GM18858 (cell line): ENCODE results near the gene PCDHGB3.
"Not testable (repeated sequence)": the region's sequence is repeated elsewhere in the genome, so short reads cannot be mapped to it uniquely, and the experiment has no call there.

Source experiments
- ATAC-seq: cut with Tn5 transposase; IDR thresholded peaks from one replicate; pipeline ENCODE4 v1.9.1; 2021; ENCODE audit not compliant: unreplicated experiment

Gene PCDHGB3

DNA sequence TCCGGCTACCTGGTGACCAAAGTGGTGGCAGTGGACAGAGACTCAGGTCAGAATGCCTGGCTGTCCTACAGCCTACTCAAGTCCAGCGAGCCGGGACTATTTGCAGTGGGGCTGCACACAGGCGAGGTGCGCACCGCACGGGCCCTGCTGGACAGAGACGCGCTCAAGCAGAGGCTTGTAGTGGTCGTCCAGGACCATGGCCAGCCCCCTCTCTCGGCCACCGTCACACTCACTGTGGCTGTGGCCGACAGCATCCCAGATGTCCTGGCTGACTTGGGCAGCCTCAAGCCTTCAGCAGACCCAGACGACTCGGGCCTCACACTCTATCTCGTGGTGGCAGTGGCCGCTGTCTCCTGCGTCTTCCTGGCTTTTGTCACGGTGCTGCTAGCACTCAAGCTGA lies 13.1 kb upstream of the PCDHGB3 start:
- no peak for ATAC-seq

DNA sequence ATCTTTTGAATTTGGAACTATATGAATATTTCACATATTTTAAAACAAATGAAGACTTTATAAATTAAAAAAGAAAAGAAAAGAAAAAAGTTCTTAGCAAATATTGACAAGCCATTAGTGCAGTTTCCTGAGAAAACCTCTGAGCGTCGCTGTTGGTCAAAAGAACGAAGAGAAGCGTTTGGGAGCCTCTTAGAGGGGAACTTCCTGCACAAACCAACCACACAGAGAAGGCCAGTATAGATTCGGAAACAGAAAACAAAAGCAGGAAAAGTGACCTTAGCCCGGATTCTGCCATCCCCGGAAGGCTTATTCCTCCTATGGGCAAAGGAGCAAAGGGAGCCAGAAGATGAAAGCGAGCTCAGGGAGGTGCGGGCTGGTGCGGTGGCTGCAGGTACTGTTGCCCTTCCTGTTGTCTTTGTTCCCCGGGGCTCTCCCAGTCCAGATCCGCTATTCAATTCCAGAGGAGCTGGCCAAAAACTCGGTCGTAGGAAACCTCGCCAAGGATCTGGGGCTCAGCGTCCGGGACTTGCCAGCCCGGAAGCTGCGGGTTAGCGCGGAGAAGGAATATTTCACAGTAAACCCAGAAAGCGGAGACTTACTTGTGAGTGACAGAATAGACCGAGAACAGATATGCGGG lies 10.1 kb upstream of the PCDHGB3 start, which contains the start of gene PCDHGB2:
Gene PCDHGB2, plus strand, starts transcription at position 205 of the 637 bp plus-strand sequence. Its CDS starts 142 bp downstream, at position 347.
- peak; percentile 51 for ATAC-seq

DNA sequence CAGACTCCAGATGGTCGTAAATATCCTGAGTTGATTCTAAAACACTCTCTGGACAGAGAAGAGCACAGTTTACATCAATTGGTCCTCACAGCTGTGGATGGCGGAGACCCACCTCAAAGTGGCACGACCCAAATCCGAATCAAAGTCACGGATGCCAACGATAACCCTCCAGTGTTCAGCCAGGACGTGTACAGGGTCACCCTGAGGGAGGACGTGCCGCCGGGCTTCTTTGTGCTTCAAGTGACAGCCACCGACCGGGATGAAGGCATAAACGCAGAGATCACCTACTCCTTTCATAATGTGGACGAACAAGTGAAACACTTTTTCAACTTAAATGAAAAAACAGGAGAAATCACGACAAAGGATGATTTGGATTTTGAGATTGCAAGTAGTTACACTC lies 9.4 kb upstream of the PCDHGB3 start:
- no peak for ATAC-seq

DNA sequence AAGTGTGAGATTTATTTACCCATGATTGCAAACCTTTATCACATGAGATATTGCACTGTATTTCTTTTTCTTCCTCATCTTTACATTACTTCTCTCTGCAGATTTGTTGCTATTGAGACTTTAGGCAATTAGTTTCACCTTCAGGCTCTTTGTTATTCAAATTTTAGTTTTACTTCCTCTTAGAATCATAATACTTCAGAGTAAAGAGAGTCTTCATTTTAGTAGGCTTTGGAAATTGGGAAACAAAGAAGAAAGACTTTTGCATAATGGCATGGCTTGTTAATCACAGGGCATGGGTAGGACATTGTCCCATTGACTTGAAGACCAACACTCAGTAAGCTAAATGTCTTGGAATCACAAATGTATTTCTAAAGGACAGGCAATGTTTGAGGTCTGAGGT lies 7.3 kb upstream of the PCDHGB3 start:
- no peak for ATAC-seq

DNA sequence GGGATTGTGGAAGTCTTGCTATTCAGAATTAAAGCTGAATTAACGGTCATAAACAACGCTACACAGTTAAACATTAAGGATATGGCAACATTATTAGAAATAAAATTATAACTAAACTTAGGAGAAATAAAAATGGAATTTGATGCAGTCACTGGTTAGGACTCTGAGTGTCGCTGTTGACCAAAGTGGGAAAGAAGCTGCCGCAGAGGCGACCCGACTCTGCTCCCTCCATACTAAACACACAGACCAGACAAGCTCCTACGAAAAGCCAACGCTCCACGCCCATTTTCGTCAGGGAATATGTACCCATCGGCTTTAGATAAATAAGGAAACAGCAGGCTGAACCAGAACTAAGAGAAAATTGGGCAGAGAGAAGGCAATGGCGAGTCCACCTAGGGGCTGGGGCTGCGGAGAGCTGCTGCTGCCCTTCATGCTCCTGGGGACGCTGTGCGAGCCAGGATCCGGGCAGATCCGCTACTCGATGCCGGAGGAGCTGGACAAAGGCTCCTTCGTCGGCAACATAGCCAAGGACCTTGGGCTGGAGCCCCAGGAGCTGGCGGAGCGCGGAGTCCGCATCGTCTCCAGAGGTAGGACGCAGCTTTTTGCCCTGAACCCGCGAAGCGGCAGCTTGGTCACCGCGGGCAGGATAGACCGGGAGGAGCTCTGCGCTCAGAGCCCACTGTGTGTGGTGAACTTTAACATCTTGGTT lies 5.9 kb upstream of the PCDHGB3 start, which contains the start of gene PCDHGA5:
Gene PCDHGA5, plus strand, starts transcription at position 211 of the 709 bp plus-strand sequence. Its CDS starts 169 bp downstream, at position 380.
- no peak for ATAC-seq

DNA sequence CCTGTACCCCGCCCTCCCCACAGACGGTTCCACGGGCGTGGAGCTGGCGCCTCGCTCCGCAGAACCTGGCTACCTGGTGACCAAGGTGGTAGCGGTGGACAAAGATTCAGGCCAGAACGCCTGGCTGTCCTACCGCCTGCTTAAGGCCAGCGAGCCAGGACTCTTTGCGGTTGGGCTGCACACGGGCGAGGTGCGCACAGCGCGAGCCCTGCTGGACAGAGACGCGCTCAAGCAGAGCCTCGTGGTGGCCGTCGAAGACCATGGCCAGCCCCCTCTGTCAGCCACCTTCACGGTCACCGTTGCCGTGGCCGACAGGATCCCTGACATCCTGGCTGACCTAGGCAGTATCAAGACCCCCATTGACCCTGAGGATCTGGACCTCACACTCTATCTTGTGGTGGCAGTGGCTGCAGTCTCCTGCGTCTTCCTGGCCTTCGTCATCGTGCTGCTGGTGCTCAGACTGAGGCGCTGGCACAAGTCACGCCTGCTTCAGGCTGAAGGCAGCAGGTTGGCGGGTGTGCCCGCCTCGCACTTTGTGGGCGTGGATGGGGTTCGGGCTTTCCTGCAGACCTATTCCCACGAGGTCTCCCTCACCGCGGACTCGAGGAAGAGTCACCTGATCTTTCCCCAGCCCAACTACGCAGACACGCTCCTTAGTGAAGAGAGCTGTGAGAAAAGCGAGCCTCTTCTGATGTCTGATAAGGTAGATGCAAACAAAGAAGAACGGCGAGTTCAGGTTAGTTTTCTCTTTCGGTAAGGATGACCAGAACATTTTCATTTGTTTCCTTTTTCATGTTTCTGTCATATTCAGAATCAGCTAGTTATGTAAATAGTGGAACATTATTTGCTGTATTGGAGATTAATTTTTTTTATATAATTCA lies 3.8 kb upstream of the PCDHGB3 start:
- no peak for ATAC-seq

DNA sequence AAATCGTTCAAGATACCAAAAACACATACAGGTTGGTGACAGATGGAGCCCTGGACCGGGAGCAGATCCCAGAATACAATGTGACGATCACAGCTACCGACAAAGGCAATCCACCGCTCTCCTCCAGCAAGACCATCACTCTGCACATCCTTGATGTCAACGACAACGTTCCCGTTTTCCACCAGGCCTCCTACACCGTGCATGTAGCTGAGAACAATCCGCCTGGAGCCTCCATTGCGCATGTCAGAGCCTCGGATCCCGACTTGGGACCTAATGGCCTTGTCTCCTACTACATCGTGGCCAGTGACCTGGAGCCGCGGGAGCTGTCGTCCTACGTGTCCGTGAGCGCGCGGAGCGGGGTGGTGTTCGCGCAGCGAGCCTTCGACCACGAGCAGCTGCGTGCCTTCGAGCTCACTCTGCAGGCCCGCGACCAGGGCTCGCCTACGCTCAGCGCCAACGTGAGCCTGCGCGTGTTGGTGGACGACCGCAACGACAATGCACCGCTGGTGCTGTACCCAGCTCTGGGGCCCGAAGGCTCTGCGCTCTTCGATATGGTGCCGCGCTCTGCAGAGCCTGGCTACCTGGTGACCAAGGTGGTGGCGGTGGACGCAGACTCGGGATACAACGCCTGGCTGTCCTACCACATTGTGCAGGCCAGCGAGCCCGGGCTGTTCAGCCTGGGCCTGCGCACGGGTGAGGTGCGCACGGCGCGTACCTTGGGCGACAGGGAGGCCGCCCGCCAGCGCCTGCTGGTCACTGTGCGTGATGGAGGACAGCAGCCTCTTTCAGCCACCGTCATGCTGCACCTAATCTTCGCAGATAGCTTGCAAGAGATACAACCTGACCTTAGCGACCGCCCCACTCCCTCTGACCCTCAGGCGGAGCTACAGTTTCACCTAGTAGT lies 1.8 kb downstream of the PCDHGB3 start:
- no peak for ATAC-seq

DNA sequence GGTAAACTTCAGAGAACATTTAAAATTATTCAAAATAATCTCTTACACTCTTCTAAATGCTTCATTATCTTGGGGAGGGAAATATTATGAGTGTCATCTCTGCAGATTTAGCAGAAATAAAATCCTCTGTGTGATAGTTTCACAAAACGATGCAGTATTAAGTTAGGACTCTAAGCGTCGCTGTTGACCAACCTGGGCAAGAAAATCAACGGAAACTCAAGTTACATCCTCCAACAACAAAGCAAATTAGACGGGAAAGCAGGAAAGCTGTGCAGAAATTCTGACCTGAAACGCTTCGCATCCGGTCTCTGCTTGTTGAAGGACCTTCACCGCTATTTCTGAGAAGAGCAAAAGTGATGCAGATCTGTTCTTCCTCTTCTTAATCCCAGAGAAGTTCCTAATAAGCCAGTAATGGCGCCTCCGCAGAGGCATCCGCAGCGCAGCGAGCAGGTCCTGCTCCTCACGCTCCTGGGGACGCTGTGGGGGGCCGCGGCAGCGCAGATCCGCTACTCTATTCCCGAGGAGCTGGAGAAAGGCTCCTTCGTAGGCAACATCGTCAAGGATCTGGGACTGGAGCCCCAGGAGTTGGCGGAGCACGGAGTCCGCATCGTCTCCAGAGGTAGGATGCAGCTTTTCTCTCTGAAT lies 3.8 kb downstream of the PCDHGB3 start, which contains the start of gene PCDHGA6:
Gene PCDHGA6, plus strand, starts transcription at position 219 of the 645 bp plus-strand sequence. Its CDS starts 193 bp downstream, at position 412.
- ATAC-seq: no peak

DNA sequence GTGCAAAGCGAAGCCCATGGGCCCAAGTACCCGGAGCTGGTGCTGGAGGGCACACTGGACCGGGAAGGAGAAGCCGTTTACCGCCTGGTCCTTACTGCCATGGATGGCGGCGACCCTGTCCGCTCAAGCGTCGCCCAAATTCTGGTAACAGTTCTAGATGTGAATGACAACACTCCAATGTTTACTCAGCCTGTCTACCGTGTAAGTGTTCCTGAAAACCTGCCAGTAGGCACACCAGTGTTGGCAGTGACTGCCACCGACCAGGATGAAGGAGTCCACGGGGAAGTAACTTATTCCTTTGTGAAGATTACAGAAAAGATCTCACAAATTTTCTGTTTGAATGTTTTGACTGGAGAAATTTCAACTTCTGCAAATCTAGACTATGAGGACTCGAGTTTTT lies 4.6 kb downstream of the PCDHGB3 start:
- ATAC-seq: no peak

DNA sequence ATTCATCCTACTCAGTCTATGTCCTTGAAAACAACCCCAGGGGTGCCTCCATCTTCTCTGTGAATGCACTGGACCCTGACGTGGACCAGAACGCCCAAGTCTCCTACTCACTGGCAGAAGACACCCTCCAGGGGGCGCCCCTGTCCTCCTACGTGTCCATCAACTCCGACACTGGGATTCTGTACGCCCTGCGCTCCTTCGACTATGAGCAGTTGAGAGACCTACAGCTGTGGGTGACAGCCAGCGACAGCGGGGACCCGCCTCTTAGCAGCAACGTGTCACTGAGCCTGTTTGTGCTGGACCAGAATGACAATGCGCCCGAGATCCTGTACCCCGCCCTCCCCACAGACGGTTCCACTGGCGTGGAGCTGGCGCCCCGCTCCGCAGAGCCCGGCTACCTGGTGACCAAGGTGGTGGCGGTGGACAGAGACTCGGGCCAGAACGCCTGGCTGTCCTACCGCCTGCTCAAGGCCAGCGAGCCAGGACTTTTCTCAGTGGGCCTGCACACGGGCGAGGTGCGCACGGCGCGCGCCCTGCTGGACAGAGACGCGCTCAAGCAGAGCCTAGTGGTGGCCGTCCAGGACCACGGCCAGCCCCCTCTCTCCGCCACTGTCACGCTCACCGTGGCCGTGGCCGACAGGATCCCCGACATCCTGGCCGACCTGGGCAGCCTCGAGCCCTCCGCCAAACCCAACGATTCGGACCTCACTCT lies 5.6 kb downstream of the PCDHGB3 start:
- ATAC-seq: not testable (repeated sequence)

DNA sequence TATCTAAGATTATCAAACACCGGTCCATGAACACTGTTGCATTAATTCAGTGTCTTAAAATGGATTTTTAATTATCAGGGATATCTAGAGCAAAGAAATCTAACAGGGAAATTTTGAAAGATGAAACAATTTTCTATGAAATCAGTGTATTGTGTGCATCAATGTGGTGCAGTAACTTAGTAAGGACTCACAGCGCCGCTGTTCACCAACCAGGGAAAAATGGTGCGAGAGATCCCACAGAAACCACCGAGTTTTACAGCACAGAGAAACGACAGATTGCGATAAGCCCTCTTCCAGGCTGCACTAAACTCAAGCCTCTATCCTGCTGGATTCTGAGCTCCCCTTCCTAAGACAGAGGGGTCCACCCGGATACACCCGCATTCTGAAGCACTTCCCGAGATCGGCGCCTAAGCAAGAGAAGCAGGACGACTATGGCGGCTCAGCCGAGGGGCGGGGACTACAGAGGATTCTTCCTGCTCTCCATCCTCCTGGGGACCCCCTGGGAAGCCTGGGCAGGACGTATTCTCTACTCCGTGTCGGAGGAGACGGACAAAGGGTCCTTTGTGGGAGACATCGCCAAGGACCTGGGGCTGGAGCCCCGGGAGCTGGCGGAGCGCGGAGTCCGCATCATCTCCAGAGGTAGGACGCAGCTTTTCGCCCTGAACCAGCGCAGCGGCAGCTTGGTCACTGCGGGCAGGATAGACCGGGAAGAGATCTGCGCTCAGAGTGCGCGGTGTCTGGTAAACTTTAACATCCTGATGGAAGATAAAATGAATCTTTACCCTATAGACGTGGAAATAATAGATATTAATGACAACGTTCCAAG lies 12.6 kb downstream of the PCDHGB3 start, which contains the start of gene PCDHGA7:
Gene PCDHGA7, plus strand, starts transcription at position 274 of the 826 bp plus-strand sequence. Its CDS starts 158 bp downstream, at position 432.
- ATAC-seq: no peak

DNA sequence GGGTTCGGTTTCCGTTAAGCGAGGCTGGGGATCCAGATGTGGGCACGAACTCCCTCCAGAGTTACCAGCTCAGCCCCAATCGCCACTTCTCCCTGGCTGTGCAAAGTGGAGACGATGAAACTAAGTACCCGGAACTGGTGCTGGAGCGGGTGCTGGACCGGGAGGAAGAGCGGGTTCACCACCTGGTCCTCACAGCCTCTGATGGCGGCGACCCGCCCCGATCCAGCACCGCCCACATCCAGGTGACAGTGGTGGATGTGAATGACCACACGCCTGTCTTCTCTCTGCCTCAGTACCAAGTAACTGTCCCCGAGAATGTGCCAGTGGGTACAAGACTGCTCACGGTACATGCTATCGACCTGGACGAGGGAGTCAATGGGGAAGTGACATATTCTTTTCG lies 13.3 kb downstream of the PCDHGB3 start:
- ATAC-seq: no peak

DNA sequence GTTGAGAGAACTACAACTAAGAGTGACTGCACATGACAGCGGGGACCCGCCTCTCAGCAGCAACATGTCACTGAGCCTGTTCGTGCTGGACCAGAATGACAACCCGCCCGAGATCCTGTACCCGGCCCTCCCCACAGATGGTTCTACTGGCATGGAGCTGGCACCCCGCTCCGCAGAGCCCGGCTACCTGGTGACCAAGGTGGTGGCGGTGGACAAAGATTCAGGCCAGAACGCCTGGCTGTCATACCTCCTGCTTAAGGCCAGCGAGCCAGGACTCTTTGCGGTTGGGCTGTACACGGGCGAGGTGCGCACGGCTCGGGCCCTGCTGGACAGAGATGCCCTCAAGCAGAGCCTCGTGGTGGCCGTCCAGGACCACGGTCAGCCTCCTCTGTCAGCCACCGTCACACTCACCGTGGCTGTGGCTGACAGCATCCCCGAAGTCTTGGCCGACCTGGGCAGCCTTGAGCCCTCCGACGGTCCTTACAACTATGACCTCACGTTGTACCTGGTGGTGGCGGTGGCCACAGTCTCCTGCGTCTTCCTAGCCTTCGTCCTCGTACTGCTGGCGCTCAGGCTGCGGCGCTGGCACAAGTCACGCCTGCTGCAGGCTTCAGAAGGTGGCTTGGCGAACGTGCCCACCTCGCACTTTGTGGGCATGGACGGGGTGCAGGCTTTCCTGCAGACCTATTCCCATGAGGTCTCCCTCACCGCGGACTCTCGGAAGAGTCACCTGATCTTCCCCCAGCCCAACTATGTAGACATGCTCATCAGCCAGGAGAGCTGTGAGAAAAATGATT lies 14.6 kb downstream of the PCDHGB3 start:
- no peak for ATAC-seq

DNA sequence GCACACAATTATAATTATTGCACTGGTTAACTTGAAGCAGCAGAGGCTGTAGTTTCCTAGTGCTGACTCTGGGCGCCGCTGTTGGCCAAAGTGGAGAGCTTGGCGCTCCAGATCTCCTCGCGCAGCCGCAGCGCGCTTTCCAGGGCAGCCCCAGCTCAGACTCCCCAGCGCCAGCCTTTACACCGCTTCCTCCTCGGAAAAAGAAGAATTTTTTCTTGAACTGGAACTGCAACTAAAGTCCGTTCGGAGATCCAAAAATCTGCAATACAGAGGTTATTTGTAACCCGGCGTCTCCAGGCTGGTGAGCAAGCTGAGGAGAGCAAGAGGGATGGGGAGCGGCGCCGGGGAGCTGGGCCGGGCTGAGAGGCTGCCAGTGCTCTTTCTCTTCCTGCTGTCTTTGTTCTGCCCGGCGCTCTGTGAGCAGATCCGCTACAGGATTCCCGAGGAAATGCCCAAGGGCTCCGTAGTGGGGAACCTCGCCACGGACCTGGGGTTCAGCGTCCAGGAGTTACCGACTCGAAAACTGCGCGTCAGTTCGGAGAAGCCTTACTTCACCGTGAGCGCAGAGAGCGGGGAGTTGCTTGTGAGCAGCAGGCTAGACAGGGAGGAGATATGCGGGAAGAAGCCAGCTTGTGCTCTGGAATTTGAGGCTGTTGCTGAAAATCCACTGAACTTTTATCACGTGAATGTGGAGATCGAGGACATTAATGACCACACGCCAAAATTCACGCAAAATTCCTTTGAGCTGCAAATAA lies 17.7 kb downstream of the PCDHGB3 start, which contains the start of gene PCDHGB4:
Gene PCDHGB4, plus strand, starts transcription at position 142 of the 755 bp plus-strand sequence. Its CDS starts 187 bp downstream, at position 329.
- peak; percentile 92 for ATAC-seq

DNA sequence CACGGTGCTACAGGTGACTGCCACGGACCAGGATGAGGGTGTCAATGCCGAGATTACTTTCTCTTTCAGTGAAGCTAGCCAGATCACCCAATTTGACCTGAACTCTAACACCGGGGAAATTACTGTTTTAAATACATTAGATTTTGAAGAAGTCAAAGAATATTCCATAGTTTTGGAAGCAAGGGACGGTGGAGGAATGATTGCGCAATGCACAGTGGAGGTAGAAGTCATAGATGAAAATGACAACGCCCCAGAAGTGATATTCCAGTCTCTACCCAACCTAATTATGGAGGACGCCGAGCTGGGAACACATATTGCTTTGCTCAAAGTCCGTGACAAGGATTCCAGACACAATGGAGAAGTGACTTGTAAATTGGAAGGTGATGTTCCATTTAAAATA lies 18.6 kb downstream of the PCDHGB3 start:
- ATAC-seq: no peak
